K562 treated with DMSO at 1 percent for 4 hours (cell line): ENCODE results near the gene DNAJC25. TPM values are rescaled to one million over a fixed set of nuclear protein-coding genes. Genes with fewer than 3 reads are reported as not detected.

Source experiments
- total RNA-seq: library from RNA; unstranded; fragments of 300-600 nt; gene quantifications from 2 replicates; pipeline ENCODE4 v1.2.3, GENCODE V29; 2022; ENCODE audit not compliant: insufficient read depth

Gene DNAJC25
- 5.5 and 6.7 TPM in 2 replicates for total RNA-seq

GRCh38 chr9:111631214-111631971 lies at the start of gene DNAJC25:
Gene DNAJC25 (plus strand): TSS chr9:111631334. CDS start chr9:111631408, 74 bp downstream.

GRCh38 chr9:111599092-111599954 lies 31.8 kb upstream of the DNAJC25 start, which contains the start of gene PTGR1:
Gene PTGR1 (minus strand): TSS chr9:111599647. CDS start chr9:111597422, 2,225 bp downstream.

GRCh38 chr9:111661150-111661801 lies 30.1 kb downstream of the DNAJC25 start, which contains the start of gene GNG10:
Gene GNG10 (plus strand): TSS chr9:111661605. CDS start chr9:111661635, 30 bp downstream.

Other genes starting within 250 kb of the DNAJC25 start
- 29.6 and 30.3 TPM in 2 replicates for gene ECPAS, start 147.0 kb upstream of the DNAJC25 start, total RNA-seq
- gene ZNF483, start 106.2 kb upstream of the DNAJC25 start, total RNA-seq = not detected in 2 replicates
- not detected in 2 replicates for gene PTGR1, start 31.7 kb upstream of the DNAJC25 start, total RNA-seq
- gene GNG10, start 30.3 kb downstream of the DNAJC25 start, total RNA-seq = 13.3 and 15.7 TPM in 2 replicates
- not detected in 2 replicates for gene SHOC1, start 163.6 kb downstream of the DNAJC25 start, total RNA-seq